Measurements from ENCODE around the gene MFAP3. TPM values are rescaled to one million over a fixed set of nuclear protein-coding genes. Genes with fewer than 3 reads are reported as not detected.

MFAP3 gene
- total RNA-seq, 1 donor from 2014 or later, result 29.4 TPM

DNA sequence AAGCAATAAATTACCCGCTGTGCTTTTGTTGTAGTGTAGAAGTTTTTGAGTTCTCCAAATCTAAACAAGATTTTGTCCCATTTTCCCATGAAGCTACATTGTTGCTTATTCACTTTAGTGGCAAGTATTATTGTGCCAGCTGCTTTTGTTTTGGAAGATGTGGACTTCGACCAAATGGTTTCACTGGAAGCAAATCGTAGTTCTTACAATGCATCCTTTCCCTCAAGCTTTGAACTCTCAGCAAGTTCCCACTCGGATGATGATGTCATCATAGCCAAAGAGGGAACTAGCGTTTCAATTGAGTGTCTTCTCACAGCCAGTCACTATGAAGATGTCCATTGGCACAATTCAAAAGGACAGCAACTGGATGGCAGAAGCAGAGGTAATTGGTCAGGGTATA, 10.9 kb downstream of the MFAP3 start:
- TF ChIP-seq, protein P1, sequence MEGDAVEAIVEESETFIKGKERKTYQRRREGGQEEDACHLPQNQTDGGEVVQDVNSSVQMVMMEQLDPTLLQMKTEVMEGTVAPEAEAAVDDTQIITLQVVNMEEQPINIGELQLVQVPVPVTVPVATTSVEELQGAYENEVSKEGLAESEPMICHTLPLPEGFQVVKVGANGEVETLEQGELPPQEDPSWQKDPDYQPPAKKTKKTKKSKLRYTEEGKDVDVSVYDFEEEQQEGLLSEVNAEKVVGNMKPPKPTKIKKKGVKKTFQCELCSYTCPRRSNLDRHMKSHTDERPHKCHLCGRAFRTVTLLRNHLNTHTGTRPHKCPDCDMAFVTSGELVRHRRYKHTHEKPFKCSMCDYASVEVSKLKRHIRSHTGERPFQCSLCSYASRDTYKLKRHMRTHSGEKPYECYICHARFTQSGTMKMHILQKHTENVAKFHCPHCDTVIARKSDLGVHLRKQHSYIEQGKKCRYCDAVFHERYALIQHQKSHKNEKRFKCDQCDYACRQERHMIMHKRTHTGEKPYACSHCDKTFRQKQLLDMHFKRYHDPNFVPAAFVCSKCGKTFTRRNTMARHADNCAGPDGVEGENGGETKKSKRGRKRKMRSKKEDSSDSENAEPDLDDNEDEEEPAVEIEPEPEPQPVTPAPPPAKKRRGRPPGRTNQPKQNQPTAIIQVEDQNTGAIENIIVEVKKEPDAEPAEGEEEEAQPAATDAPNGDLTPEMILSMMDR (IDR thresholded peaks at IDR 0.05; ENCODE audit: borderline replicate concordance), result no peak
- intact Hi-C loops (cut with micrococcal nuclease), result no loop called here
- no peak overlapping the region for H3K4me3 ChIP-seq
- no peak for DNase-seq
- no peaks in the 10 kb centered on the region for H3K9me3 ChIP-seq (replicated peaks)
- H3K4me1 ChIP-seq, result peaks cover 40% of the 10 kb centered on the region
- H3K27ac ChIP-seq (replicated peaks), result no peak overlapping the region
- peaks cover 45% of the 10 kb centered on the region for H3K36me3 ChIP-seq
- H3K27me3 ChIP-seq (ENCODE audit: low read depth), result no peaks in the 10 kb centered on the region

- intact Hi-C loops (cut with micrococcal nuclease), result no loop called here
- Histone ChIP-seq H3K27me3 (ENCODE audit: low read depth) (no peaks in the 10 kb centered on the region), H3K4me1 (peaks cover 28% of the 10 kb centered on the region), H3K36me3 (peaks cover 52% of the 10 kb centered on the region), H3K9me3 (replicated peaks) (no peaks in the 10 kb centered on the region), H3K27ac (replicated peaks) (no peak overlapping the region), H3K4me3 (no peak overlapping the region)
- TF ChIP-seq, protein P1 (IDR thresholded peaks at IDR 0.05; ENCODE audit: borderline replicate concordance), result no peak
- DNase-seq, result no peak
These were observed 14.7 kb downstream of the MFAP3 start for GRCh38 chr5:154053468-154053867.

DNA sequence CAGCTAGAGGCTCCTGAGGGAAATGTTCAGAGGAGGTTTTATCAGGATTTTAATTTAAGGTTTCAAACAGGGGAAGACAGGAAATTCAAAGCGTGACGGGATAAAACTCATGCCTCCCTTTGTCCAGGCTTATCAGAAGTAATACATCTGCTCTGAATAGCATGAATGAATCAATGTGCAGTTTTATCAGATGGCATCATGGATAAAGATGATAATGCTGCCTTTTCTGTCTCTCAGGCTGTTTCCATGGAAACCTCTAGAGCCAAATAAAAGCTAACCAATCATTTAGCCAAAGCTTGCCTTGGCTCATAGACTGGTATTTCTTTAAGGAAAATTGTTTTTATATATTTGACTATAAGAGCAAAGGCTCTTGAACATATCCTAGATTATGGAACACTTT, 16.4 kb downstream of the MFAP3 start:
- Histone ChIP-seq H3K4me1 (peaks cover 30% of the 10 kb centered on the region), H3K4me3 (no peak overlapping the region), H3K9me3 (replicated peaks) (no peaks in the 10 kb centered on the region), H3K27ac (replicated peaks) (no peak overlapping the region), H3K36me3 (peaks cover 48% of the 10 kb centered on the region), H3K27me3 (ENCODE audit: low read depth) (no peaks in the 10 kb centered on the region)
- DNase-seq, result no peak
- intact Hi-C loops (cut with micrococcal nuclease), result no loop called here
- TF ChIP-seq, protein P1 (IDR thresholded peaks at IDR 0.05; ENCODE audit: borderline replicate concordance), result no peak

GRCh38 chr5:154058055-154059038, 19.6 kb downstream of the MFAP3 start:
- no peak overlapping the region for H3K27ac ChIP-seq (replicated peaks)
- TF ChIP-seq, protein P1 (IDR thresholded peaks at IDR 0.05; ENCODE audit: borderline replicate concordance), result no peak
- H3K9me3 ChIP-seq (replicated peaks), result no peaks in the 10 kb centered on the region
- H3K27me3 ChIP-seq (ENCODE audit: low read depth), result no peaks in the 10 kb centered on the region
- no peak for DNase-seq
- intact Hi-C loops (cut with micrococcal nuclease), result no loop called here
- no peak overlapping the region for H3K4me3 ChIP-seq
- H3K4me1 ChIP-seq, result peaks cover 30% of the 10 kb centered on the region
- peaks cover 20% of the 10 kb centered on the region for H3K36me3 ChIP-seq

GRCh38 chr5:154059039-154059430, 20.3 kb downstream of the MFAP3 start:
- H3K27ac ChIP-seq (replicated peaks), result no peak overlapping the region
- intact Hi-C loops (cut with micrococcal nuclease), result no loop called here

More at GRCh38 chr5:154059039-154059430, 20.3 kb downstream of the MFAP3 start:
- H3K4me1 ChIP-seq, result peaks cover 30% of the 10 kb centered on the region
- no peaks in the 10 kb centered on the region for H3K9me3 ChIP-seq (replicated peaks)
- H3K27me3 ChIP-seq (ENCODE audit: low read depth), result no peaks in the 10 kb centered on the region
- no peak for DNase-seq
- no peak overlapping the region for H3K4me3 ChIP-seq
- H3K36me3 ChIP-seq, result peaks cover 13% of the 10 kb centered on the region
- TF ChIP-seq, protein P1 (IDR thresholded peaks at IDR 0.05; ENCODE audit: borderline replicate concordance), result no peak
